Fibroblast of lung (primary cell): ENCODE results near the gene TPO.

ENCODE experiments used
- EZH2 ChIP-seq: IDR thresholded peaks from 2 replicates; pipeline ENCODE4 v1.5.1; 2012; ENCODE audit warnings: low read length, control low read depth, mild to moderate bottlenecking; ENCODE audit errors: missing control alignments
- TF ChIP-seq, protein P1 (sequence below), 2 donors: IDR thresholded peaks in 1 of 2; conservative IDR thresholded peaks in 1 of 2; 1 replicate in 1 of 2; 2 replicates in 1 of 2; pipeline ENCODE4 v1.5.1; 2011 to 2012; ENCODE audit warnings: low read length in 2 of 2, control low read depth in 1 of 2, inconsistent platforms in 1 of 2, low read depth in 1 of 2, mild to moderate bottlenecking in 1 of 2

DNA sequence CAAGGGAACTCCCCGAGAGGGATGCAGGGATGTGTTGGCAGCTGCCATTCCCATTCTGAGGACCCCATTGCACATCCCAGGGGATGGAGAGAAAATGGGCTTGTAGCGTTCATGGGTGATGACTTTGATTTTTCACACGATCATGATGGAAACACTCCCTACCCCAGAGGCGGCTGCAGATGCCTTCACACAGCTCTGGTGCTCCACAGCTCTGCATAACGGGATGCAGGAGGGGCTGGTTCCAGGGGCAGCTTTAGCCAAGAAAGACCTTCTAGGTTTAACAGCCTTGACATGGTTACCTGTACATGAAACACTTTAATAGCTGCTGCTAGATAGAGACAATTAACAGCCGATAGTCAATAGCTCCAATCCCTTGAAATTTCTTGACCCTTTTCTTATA, 88.7 kb downstream of the TPO start:
- TF ChIP-seq, protein P1, sequence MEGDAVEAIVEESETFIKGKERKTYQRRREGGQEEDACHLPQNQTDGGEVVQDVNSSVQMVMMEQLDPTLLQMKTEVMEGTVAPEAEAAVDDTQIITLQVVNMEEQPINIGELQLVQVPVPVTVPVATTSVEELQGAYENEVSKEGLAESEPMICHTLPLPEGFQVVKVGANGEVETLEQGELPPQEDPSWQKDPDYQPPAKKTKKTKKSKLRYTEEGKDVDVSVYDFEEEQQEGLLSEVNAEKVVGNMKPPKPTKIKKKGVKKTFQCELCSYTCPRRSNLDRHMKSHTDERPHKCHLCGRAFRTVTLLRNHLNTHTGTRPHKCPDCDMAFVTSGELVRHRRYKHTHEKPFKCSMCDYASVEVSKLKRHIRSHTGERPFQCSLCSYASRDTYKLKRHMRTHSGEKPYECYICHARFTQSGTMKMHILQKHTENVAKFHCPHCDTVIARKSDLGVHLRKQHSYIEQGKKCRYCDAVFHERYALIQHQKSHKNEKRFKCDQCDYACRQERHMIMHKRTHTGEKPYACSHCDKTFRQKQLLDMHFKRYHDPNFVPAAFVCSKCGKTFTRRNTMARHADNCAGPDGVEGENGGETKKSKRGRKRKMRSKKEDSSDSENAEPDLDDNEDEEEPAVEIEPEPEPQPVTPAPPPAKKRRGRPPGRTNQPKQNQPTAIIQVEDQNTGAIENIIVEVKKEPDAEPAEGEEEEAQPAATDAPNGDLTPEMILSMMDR (conservative IDR thresholded peaks at IDR 0.05 in 1 of 2, IDR thresholded peaks at IDR 0.05 in 1 of 2; ENCODE audit: low read depth in 1 of 2, low read length in 2 of 2), result no peak
- TF ChIP-seq EZH2, result no peak
